ENCODE data around the gene LEFTY2. TPM values are rescaled to one million over a fixed set of nuclear protein-coding genes. Genes with fewer than 3 reads are reported as not detected.
A peak's percentile ranks its signal among the peaks of the same experiment; 100 is the strongest.

Gene LEFTY2
- total and polyA plus RNA-seq, 3 experiments from 2014 or later = not detected

DNA sequence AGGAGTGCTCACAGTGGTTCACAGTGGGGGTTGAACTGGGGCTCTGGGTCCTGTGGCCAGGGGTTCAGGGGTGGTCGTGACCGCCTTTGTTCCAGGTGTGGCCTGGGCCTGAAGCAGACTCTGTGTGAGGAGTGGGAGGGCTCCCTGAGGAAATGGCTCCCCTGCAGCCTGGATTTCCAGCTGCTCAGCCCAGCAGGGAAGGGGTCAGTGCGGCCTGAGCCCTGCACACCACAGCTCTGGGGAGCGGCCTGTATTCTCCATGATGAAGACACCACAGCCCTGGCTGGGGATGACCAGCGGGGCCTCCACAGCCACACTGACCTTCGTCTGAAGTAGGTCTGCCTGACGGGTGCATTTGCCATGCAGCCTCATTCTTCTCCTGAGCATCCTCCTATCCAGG is 33.7 kb downstream of the LEFTY2 start:
- ChIA-PET POLR2A (no interaction called here), CTCF (interaction anchor here (12.5 kb wide), 1 partner anchor 27 kb away, joined by 117 read pairs; the partner anchor contains the start of gene TMEM63A)

DNA sequence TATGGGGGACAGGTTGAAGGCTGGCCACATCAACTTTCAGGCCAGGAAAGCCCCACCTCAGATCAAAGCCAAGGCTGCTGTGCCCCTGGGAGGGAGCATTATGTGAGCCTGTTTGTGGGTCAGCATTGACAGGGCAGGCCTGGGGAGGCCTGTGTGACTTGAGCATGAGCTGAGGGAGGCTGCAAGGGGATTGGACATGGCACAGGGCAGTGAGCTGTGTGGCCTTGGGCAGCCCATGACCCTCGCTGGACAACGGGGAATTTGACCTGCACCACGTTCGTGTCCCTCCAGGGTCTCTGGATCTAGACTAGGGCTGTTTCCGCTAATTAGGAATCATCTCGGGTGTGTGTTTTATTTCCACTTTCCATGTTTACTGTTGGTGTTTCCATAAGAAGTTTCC is 34.6 kb downstream of the LEFTY2 start:
- no peak for DNase-seq
- Histone ChIP-seq H3K36me3 (ENCODE audit: insufficient read depth, low read length) (no peaks in the 10 kb centered on the region), H3K4me3 (ENCODE audit: low read length) (no peak overlapping the region), H3K9me3 (ENCODE audit: low read length) (no peaks in the 10 kb centered on the region), H3K27ac (ENCODE audit: low read depth, low read length) (no peak overlapping the region), H3K27me3 (ENCODE audit: insufficient read depth, low read length, poor library complexity, severe bottlenecking) (no peaks in the 10 kb centered on the region), H3K4me1 (ENCODE audit: insufficient read depth, low read length) (peaks cover 22% of the 10 kb centered on the region)
- Mint-ChIP-seq H3K9me3 (no peaks in the 10 kb centered on the region), H3K27me3 (no peaks in the 10 kb centered on the region), H3K27ac (peak overlapping the region in 2 of 8 donors; percentile 25 to 69), H3K4me3 (no peak overlapping the region), H3K36me3 (no peaks in the 10 kb centered on the region), H3K4me1 (peaks cover 26 to 34% (median 28%) of the 10 kb centered on the region in 3 donors)
- CTCF ChIA-PET = interaction anchor here (1.3 to 12.5 kb wide), 2 partner anchors 26 to 432 kb away, joined by 4 to 117 read pairs; partner anchors contain the start of gene TMEM63A
- POLR2A ChIA-PET = interaction anchor here (2.3 kb wide), 1 partner anchor 24 kb away, joined by 7 read pairs; the partner anchor contains the start of gene TMEM63A

More for the DNA sequence above, 33.7 kb downstream of the LEFTY2 start:
- peaks cover 31 to 40% (median 31%) of the 10 kb centered on the region in 3 donors for H3K4me1 Mint-ChIP-seq
- DNase-seq = no peak
- Histone ChIP-seq H3K27me3 (ENCODE audit: insufficient read depth, low read length, poor library complexity, severe bottlenecking) (no peaks in the 10 kb centered on the region), H3K27ac (ENCODE audit: low read depth, low read length) (no peak overlapping the region), H3K9me3 (ENCODE audit: low read length) (no peaks in the 10 kb centered on the region), H3K36me3 (ENCODE audit: insufficient read depth, low read length) (no peaks in the 10 kb centered on the region), H3K4me1 (ENCODE audit: insufficient read depth, low read length) (peaks cover 22% of the 10 kb centered on the region), H3K4me3 (ENCODE audit: low read length) (no peak overlapping the region)
- H3K9me3 Mint-ChIP-seq = no peaks in the 10 kb centered on the region
- no peaks in the 10 kb centered on the region for H3K27me3 Mint-ChIP-seq
- no peak overlapping the region for H3K4me3 Mint-ChIP-seq
- H3K27ac Mint-ChIP-seq = peak overlapping the region in 2 of 8 donors; percentile 58 to 83
- H3K36me3 Mint-ChIP-seq = no peaks in the 10 kb centered on the region

DNA sequence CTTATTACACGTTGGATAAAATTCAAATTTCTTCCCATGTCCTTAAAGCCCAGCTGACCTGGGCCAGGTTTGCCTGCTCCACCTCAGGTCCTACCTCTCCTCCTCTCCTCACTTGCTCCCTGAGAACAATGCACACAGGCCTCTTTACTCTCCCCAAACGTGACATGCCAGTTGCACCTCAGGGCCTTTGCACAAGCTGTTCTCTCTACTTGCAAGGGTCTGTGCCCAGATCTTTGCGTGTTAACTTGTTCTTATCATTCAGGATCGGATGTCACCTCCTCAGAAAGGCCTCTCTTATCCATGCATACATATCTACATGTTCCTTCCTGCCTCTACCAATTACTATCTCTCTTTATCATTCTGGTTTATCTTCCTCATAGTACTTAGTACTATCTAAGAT is 37.4 kb downstream of the LEFTY2 start:
- no peaks in the 10 kb centered on the region for H3K9me3 Mint-ChIP-seq
- no peak for DNase-seq
- no peaks in the 10 kb centered on the region for H3K9me3 ChIP-seq (ENCODE audit: low read length)
- H3K36me3 Mint-ChIP-seq = no peaks in the 10 kb centered on the region
- H3K27me3 Mint-ChIP-seq = no peaks in the 10 kb centered on the region
- H3K27me3 ChIP-seq (ENCODE audit: insufficient read depth, low read length, poor library complexity, severe bottlenecking) = no peaks in the 10 kb centered on the region
- H3K27ac Mint-ChIP-seq = peak overlapping the region in 3 of 8 donors; percentile 2 to 67 (median 4)
- H3K27ac ChIP-seq (ENCODE audit: low read depth, low read length) = no peak overlapping the region
- H3K4me1 Mint-ChIP-seq = peaks cover 23 to 29% (median 26%) of the 10 kb centered on the region in 3 donors
- H3K4me3 Mint-ChIP-seq = no peak overlapping the region
- no peak overlapping the region for H3K4me3 ChIP-seq (ENCODE audit: low read length)
- H3K4me1 ChIP-seq (ENCODE audit: insufficient read depth, low read length) = peaks cover 14% of the 10 kb centered on the region
- POLR2A ChIA-PET = no interaction called here
- CTCF ChIA-PET = interaction anchor here (0.9 to 12.5 kb wide), 2 partner anchors 8 to 23 kb away, joined by 3 to 117 read pairs; partner anchors contain the start of gene TMEM63A
- no peaks in the 10 kb centered on the region for H3K36me3 ChIP-seq (ENCODE audit: insufficient read depth, low read length)

DNA sequence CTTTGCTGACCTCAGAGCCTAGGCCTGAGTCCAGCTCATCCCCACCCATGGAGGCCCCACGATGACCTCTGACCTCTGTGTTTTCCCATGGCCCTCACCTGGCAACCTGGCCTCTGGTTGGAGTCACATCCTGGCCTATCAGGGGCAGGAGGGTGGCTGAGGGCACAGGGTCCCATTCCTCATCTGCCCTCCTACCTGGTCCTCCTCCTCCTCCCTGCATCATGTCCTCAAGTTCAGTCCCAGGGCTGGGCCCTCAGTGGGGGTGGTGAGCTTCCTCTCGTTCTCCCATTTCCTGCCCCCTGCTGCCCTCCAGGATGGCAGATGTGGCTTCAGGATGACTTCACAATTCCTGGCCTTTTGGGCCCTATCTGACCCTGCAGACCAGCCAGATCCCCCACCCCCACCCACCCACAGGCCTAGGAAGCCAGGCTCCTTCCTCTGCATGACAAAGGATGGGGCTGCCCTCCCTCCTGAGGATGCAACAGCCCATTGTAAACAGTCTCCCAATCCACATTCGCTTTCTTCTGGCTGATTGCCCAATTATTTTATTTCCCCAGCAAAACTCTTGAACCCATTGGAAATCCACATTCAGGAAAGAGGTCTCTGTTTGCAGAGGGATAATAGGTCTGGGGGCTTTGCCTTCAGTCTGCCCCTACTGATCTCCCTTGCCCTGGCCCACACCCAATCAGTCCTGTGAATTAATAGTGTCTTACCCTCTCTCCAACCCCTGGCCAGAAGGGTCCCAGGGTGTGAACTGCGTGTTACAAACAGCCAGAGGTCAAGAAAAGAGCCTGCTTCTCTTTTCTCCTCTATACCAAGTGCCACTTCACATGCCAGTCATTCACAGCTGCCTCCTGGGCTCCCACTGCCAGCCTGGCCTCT is 41.7 kb downstream of the LEFTY2 start:
- no peak for DNase-seq
- peaks cover 44% of the 10 kb centered on the region for H3K4me1 ChIP-seq (ENCODE audit: insufficient read depth, low read length)
- no peak overlapping the region for H3K4me3 ChIP-seq (ENCODE audit: low read length)
- no peaks in the 10 kb centered on the region for H3K27me3 Mint-ChIP-seq
- H3K4me3 Mint-ChIP-seq = peak overlapping the region in 6 of 7 donors; percentile 28 to 82 (median 42)
- POLR2A ChIA-PET = interaction anchor here (1.2 to 3.6 kb wide), 4 partner anchors 10 to 28 kb away, joined by 3 to 95 read pairs (median 10); partner anchors contain the start of genes LEFTY1, PYCR2 and TMEM63A
- H3K9me3 ChIP-seq (ENCODE audit: low read length) = no peaks in the 10 kb centered on the region
- H3K36me3 Mint-ChIP-seq = no peaks in the 10 kb centered on the region
- CTCF ChIA-PET = interaction anchor here (5.0 to 5.9 kb wide), 2 partner anchors 11 to 18 kb away, joined by 42 to 56 read pairs; partner anchors contain the start of gene TMEM63A
- H3K27me3 ChIP-seq (ENCODE audit: insufficient read depth, low read length, poor library complexity, severe bottlenecking) = no peaks in the 10 kb centered on the region
- peak overlapping the region; percentile 78 to 92 (median 87) for H3K27ac Mint-ChIP-seq
- H3K36me3 ChIP-seq (ENCODE audit: insufficient read depth, low read length) = no peaks in the 10 kb centered on the region
- H3K4me1 Mint-ChIP-seq = peaks cover 42 to 56% (median 46%) of the 10 kb centered on the region in 3 donors
- H3K9me3 Mint-ChIP-seq = no peaks in the 10 kb centered on the region
- H3K27ac ChIP-seq (ENCODE audit: low read depth, low read length) = no peak overlapping the region

DNA sequence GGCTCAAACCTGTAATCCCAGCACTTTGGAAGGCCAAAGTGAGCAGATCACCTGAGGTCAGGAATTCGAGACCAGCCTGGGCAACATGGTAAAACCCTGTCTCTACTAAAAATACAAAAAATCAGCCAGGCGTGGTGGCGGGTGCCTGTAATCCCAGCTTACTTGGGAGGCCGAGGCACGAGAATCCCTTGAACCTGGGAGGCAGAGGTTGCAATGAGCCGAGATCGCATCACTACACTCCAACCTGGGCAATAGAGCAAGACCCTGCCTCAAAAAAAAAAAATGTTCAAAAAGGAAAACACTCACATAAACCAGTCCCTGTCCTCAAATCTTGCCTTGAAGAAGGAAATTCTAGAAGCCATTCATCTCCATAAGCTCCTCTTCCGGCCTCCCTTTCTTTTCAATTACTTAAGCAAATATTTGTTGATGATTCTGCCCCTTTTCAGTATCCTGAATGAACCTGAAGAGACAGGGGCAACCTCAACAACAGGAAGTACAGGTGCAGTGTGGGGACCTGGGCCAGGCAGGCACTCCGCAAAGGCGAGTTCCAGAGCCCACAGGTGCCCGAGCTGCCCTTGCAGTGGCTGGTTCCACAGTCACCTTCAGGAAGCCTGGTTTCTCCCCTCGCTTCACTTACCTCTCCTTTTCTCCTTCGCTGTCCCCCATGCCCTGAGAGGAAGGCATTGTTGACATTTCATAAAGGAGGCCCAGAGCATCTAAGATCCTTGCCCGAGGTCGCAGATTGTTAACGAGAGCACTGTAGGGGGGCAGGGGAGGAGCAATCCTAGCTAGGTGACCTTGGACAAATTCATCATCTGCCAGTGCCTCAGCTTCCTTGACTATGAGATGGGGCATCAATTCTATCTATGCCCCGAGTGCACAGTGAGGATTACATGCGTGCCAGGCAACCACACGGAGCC is 43.2 kb downstream of the LEFTY2 start:
- H3K4me1 ChIP-seq (ENCODE audit: insufficient read depth, low read length) = peaks cover 44% of the 10 kb centered on the region
- Mint-ChIP-seq H3K4me3 (peak overlapping the region; percentile 46 to 84 (median 82)), H3K27ac (peak overlapping the region; percentile 90 to 98 (median 95)), H3K36me3 (no peaks in the 10 kb centered on the region), H3K9me3 (no peaks in the 10 kb centered on the region), H3K4me1 (peaks cover 45 to 62% (median 53%) of the 10 kb centered on the region in 3 donors), H3K27me3 (no peaks in the 10 kb centered on the region)
- peak in 3 of 5 donors; percentile 48 to 77 (median 61) for DNase-seq
- H3K36me3 ChIP-seq (ENCODE audit: insufficient read depth, low read length) = no peaks in the 10 kb centered on the region
- peak overlapping the region; percentile 0 for H3K27ac ChIP-seq (ENCODE audit: low read depth, low read length)
- ChIA-PET POLR2A (interaction anchor here (0.6 to 3.6 kb wide), 13 partner anchors 9 to 1523 kb away, joined by 3 to 95 read pairs (median 5); partner anchors contain the start of genes H3-3A, LEFTY1, PARP1 and PYCR2), CTCF (interaction anchor here (1.3 to 5.9 kb wide), 8 partner anchors 9 to 453 kb away, joined by 3 to 56 read pairs (median 8); partner anchors contain the start of genes LEFTY1, SRP9 and TMEM63A)
- H3K27me3 ChIP-seq (ENCODE audit: insufficient read depth, low read length, poor library complexity, severe bottlenecking) = no peaks in the 10 kb centered on the region
- H3K4me3 ChIP-seq (ENCODE audit: low read length) = no peak overlapping the region
- H3K9me3 ChIP-seq (ENCODE audit: low read length) = no peaks in the 10 kb centered on the region

DNA sequence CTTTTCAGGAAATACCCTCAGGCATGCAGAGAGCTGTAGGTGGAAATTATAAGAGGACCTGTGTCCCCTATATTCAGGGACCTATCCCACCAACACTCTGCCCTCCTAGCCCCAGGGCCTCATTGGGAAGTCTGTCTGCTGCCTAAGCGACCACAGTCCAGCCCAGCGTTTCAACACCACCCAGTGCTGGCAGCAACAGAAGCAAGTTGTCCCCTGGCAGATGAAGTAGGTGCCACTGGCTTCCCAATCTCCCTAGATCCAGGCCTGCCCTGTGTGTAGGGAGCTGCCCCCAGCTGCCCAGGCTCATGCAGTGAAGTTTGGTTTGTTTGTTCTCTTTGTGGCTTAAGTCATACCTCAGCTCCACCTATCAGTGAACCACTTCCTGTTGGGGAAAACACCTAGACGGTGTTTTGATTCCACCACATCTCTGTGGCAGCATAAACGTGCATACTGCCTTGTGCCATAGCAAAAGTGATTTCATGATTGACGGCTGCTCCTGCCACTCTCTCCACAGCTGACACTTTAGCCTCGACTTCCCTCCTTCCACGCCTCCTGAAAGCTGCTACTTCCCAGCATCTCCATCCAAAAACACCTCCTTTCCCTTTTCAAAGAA is 44.0 kb downstream of the LEFTY2 start:
- H3K27me3 Mint-ChIP-seq = no peaks in the 10 kb centered on the region
- H3K36me3 Mint-ChIP-seq = no peaks in the 10 kb centered on the region
- Histone ChIP-seq H3K36me3 (ENCODE audit: insufficient read depth, low read length) (no peaks in the 10 kb centered on the region), H3K9me3 (ENCODE audit: low read length) (no peaks in the 10 kb centered on the region), H3K27me3 (ENCODE audit: insufficient read depth, low read length, poor library complexity, severe bottlenecking) (no peaks in the 10 kb centered on the region), H3K27ac (ENCODE audit: low read depth, low read length) (peak overlapping the region; percentile 45), H3K4me1 (ENCODE audit: insufficient read depth, low read length) (peaks cover 44% of the 10 kb centered on the region), H3K4me3 (ENCODE audit: low read length) (peak overlapping the region; percentile 48)
- CTCF ChIA-PET = interaction anchor here (1.3 to 5.9 kb wide), 8 partner anchors 8 to 452 kb away, joined by 3 to 56 read pairs (median 8); partner anchors contain the start of genes LEFTY1, SRP9 and TMEM63A
- peak overlapping the region; percentile 28 to 84 (median 82) for H3K4me3 Mint-ChIP-seq
- peaks cover 45 to 62% (median 53%) of the 10 kb centered on the region in 3 donors for H3K4me1 Mint-ChIP-seq
- POLR2A ChIA-PET = interaction anchor here (0.6 to 3.6 kb wide), 11 partner anchors 14 to 511 kb away, joined by 3 to 95 read pairs (median 6); partner anchors contain the start of genes H3-3A, PARP1, PYCR2 and SRP9
- peak; percentile 46 to 89 (median 85) for DNase-seq
- H3K9me3 Mint-ChIP-seq = no peaks in the 10 kb centered on the region
- H3K27ac Mint-ChIP-seq = peak overlapping the region; percentile 90 to 98 (median 95)

DNA sequence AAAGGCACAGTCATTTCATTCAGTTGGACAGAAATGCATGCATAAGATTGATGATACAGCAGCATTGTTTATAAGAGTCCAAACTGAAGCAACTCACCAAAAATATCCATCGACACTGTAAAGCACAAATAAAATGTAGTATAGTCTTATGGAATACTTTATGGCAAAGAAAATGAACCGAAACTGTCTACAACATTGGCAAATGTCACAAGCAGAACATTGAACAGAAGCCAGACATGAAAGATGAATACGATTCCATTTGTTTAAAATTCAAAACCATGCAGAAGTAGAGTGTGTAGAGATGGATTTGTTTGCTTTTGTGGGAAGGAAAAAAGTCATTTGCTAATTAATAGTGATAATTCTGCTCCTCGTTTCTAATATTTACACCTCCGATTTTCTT is 44.5 kb downstream of the LEFTY2 start:
- H3K4me3 ChIP-seq (ENCODE audit: low read length) = peak overlapping the region; percentile 48
- ChIA-PET POLR2A (interaction anchor here (1.2 to 3.6 kb wide), 7 partner anchors 15 to 429 kb away, joined by 3 to 95 read pairs (median 13); partner anchors contain the start of genes H3-3A, PYCR2, SRP9 and TMEM63A), CTCF (interaction anchor here (0.7 to 5.9 kb wide), 8 partner anchors 7 to 452 kb away, joined by 3 to 56 read pairs (median 8); partner anchors contain the start of genes LEFTY1 and TMEM63A)
- no peak for DNase-seq
- peak overlapping the region; percentile 90 to 98 (median 95) for H3K27ac Mint-ChIP-seq
- no peaks in the 10 kb centered on the region for H3K36me3 ChIP-seq (ENCODE audit: insufficient read depth, low read length)
- H3K36me3 Mint-ChIP-seq = no peaks in the 10 kb centered on the region
- H3K27me3 Mint-ChIP-seq = no peaks in the 10 kb centered on the region
- H3K27me3 ChIP-seq (ENCODE audit: insufficient read depth, low read length, poor library complexity, severe bottlenecking) = no peaks in the 10 kb centered on the region
- no peaks in the 10 kb centered on the region for H3K9me3 Mint-ChIP-seq
- H3K9me3 ChIP-seq (ENCODE audit: low read length) = no peaks in the 10 kb centered on the region
- peak overlapping the region; percentile 45 for H3K27ac ChIP-seq (ENCODE audit: low read depth, low read length)
- peaks cover 44% of the 10 kb centered on the region for H3K4me1 ChIP-seq (ENCODE audit: insufficient read depth, low read length)
- H3K4me3 Mint-ChIP-seq = peak overlapping the region; percentile 28 to 84 (median 82)
- H3K4me1 Mint-ChIP-seq = peaks cover 46 to 62% (median 53%) of the 10 kb centered on the region in 3 donors

Measured in CD8-positive, alpha-beta memory T cell (primary cell).